PC-3 (cell line): ENCODE results near the gene ROS1.

Experiments used
- CTCF ChIP-seq: fragments of 300-600 bp; sonication (generic); conservative IDR thresholded peaks from 2 replicates; pipeline ENCODE4 v1.5.1; 2017; ENCODE audit warnings: antibody characterized with exemption, low read depth, mild to moderate bottlenecking, low read length
- EZH2 ChIP-seq: fragments of 300-600 bp; sonication (generic); IDR thresholded peaks from one replicate; pipeline ENCODE4 v1.6.1; 2017; ENCODE audit warnings: antibody characterized with exemption, mild to moderate bottlenecking, low read length; ENCODE audit not compliant: unreplicated experiment
- EZH2phosphoT487 ChIP-seq: fragments of 300-600 bp; sonication (generic); IDR thresholded peaks from 2 replicates; pipeline ENCODE4 v1.6.1; 2018; ENCODE audit warnings: mild to moderate bottlenecking, antibody characterized with exemption, low read length, borderline replicate concordance

GRCh38 chr6:117472667-117473066, 46.9 kb upstream of the ROS1 start:
- no peak for TF ChIP-seq CTCF
- TF ChIP-seq EZH2: no peak
- no peak for TF ChIP-seq EZH2phosphoT487
